ENCODE results near the gene IFNLR1. TPM values are rescaled to one million over a fixed set of nuclear protein-coding genes. Genes with fewer than 3 reads are reported as not detected.

The IFNLR1 gene
- total RNA-seq, 1 donor from 2014 or later, result 0.32 TPM

DNA sequence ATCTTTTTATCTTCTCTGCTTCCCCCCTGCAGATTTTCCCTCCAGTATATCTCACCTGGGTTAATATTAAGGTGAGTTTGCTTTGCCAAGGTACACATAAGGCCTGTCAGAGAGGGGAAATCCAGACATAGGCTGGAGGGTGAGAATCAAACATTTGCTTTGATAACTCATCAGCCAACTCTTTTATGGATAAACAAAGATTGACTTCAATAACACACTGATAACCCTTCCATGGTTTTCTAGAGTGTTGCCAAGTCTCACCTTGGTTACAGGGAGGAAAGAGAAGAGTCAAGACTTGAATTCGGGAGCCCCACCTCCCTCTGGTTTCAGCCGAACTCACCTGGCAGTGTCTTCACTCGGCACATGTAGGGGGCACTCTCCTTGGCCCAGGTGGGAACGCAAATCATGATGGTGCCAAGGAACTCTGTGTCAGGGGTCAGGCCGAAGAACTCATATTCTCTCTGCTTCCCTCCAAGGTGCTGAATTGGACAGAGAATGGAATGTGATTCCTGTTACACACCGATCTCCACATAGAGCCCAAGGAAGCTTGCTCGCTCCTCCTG, 59.2 kb downstream of the IFNLR1 start:
- no peaks in the 10 kb centered on the region for H3K36me3 ChIP-seq
- H3K9me3 ChIP-seq, result peaks cover 0 to 13% of the 10 kb centered on the region in 2 donors
- no peak for DNase-seq (ENCODE audit: low spot score in 2 of 2)
- intact Hi-C loops (cut with DNase I), result no loop called here
- H3K27ac ChIP-seq, result no peak overlapping the region
- no peak overlapping the region for H3K4me3 ChIP-seq
- no peak for TF ChIP-seq CTCF (IDR thresholded peaks at IDR 0.05)
- no peaks in the 10 kb centered on the region for H3K27me3 ChIP-seq
- no peaks in the 10 kb centered on the region for H3K4me1 ChIP-seq

DNA sequence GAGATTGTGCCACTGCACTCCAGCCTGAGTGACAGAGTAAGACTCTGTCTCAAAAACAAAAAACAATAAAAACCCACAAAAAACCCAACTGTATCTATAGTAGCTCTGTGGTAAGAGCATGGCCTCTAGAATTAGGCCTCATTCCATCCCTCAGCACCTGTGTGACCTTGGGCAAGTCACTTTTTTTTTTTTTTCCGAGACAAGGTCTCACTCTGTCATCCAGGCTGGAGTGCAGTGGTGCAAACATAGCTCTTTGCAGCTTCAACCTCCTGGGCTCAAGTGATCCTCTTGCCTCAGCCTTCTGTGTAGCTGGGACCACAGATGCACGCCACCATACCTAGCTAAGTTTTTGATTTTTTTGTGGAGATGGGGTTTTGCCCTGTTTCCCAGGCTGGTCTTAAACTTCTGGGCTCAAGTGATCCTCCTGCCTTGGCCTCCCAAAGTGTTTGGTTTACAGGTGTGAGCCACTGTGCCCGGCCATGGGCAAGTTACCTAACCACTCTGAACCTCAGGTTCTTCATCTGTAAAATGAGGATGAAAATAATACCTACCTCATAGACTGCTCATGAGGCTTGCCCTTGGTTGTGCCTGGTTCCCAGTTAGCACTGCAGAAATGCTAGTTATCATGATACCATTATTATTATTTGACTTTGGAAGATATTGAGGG, 59.8 kb downstream of the IFNLR1 start:
- intact Hi-C loops (cut with DNase I), result no loop called here
- peaks cover 0 to 13% of the 10 kb centered on the region in 2 donors for H3K9me3 ChIP-seq
- H3K27me3 ChIP-seq, result no peaks in the 10 kb centered on the region
- no peak for DNase-seq (ENCODE audit: low spot score in 2 of 2)
- H3K36me3 ChIP-seq, result no peaks in the 10 kb centered on the region
- H3K4me1 ChIP-seq, result no peaks in the 10 kb centered on the region
- no peak overlapping the region for H3K4me3 ChIP-seq
- TF ChIP-seq CTCF (IDR thresholded peaks at IDR 0.05), result no peak
- H3K27ac ChIP-seq, result no peak overlapping the region

- H3K4me1 ChIP-seq, result no peaks in the 10 kb centered on the region
- DNase-seq (ENCODE audit: low spot score in 2 of 2), result no peak
- no peaks in the 10 kb centered on the region for H3K27me3 ChIP-seq
- peaks cover 0 to 13% of the 10 kb centered on the region in 2 donors for H3K9me3 ChIP-seq
- peak overlapping the region in 1 of 2 donors; percentile 34 for H3K27ac ChIP-seq
- TF ChIP-seq CTCF (IDR thresholded peaks at IDR 0.05), result no peak
- intact Hi-C loops (cut with DNase I), result no loop called here
- H3K4me3 ChIP-seq, result no peak overlapping the region
- H3K36me3 ChIP-seq, result no peaks in the 10 kb centered on the region
These were observed 60.4 kb downstream of the IFNLR1 start for GRCh38 chr1:24126672-24127023.

- Histone ChIP-seq H3K4me1 (no peaks in the 10 kb centered on the region), H3K27ac (peak overlapping the region in 1 of 2 donors; percentile 34), H3K27me3 (no peaks in the 10 kb centered on the region), H3K36me3 (no peaks in the 10 kb centered on the region), H3K9me3 (peaks cover 0 to 13% of the 10 kb centered on the region in 2 donors), H3K4me3 (no peak overlapping the region)
- TF ChIP-seq CTCF (IDR thresholded peaks at IDR 0.05), result no peak
- intact Hi-C loops (cut with DNase I), result no loop called here
- no peak for DNase-seq (ENCODE audit: low spot score in 2 of 2)
These were observed 60.9 kb downstream of the IFNLR1 start for GRCh38 chr1:24126018-24126671.

DNA sequence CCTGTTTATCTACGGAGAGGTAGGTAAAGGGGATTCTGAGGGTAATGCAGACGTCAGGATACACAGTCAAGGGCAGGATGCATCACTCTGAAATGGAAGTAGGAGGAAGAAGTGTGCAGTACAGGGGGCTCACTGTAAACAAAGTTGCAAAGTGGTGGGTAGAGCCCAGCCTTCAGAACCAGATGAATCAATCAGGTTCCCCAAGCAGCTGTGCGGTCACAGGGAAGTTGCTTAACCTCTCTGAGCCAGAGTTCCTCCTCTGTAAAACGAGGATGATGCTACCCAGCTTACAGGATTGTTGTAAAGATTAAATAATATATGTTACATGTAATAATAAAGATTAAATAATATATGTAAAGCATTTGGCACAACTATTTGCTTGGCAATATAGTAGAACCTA, 61.6 kb downstream of the IFNLR1 start:
- DNase-seq (ENCODE audit: low spot score in 2 of 2), result no peak
- H3K4me1 ChIP-seq, result no peaks in the 10 kb centered on the region
- H3K36me3 ChIP-seq, result no peaks in the 10 kb centered on the region
- no peak for TF ChIP-seq CTCF (IDR thresholded peaks at IDR 0.05)
- peaks cover 0 to 9% of the 10 kb centered on the region in 2 donors for H3K9me3 ChIP-seq
- no peaks in the 10 kb centered on the region for H3K27me3 ChIP-seq
- H3K27ac ChIP-seq, result no peak overlapping the region
- intact Hi-C loops (cut with DNase I), result no loop called here
- H3K4me3 ChIP-seq, result no peak overlapping the region
